Stimulated activated CD8-positive, alpha-beta memory T cell treated with anti-CD3 and anti-CD28 coated beads, Interleukin-7, amount 100 ng/mL, for 24 hours (primary cell): ENCODE results near the gene KRTAP10-11.
"Not testable (repeated sequence)": the region's sequence is repeated elsewhere in the genome, so short reads cannot be mapped to it uniquely, and the experiment has no call there.

ENCODE experiments used
- DNase-seq: peaks from one replicate; pipeline ENCODE4 v3.0.0-alpha.2; 2020; ENCODE audit warnings: low read depth

Gene KRTAP10-11

GRCh38 chr21:44664691-44665090 lies 18.5 kb downstream of the KRTAP10-11 start:
- DNase-seq = no peak

- DNase-seq = no peak
Observed at GRCh38 chr21:44666401-44667320, 20.4 kb downstream of the KRTAP10-11 start, which contains the start of gene KRTAP12-2. Gene KRTAP12-2 (minus strand): TSS chr21:44666927. CDS start chr21:44666886, 41 bp downstream.

GRCh38 chr21:44667612-44668011 lies 21.4 kb downstream of the KRTAP10-11 start:
- DNase-seq = no peak

DNA sequence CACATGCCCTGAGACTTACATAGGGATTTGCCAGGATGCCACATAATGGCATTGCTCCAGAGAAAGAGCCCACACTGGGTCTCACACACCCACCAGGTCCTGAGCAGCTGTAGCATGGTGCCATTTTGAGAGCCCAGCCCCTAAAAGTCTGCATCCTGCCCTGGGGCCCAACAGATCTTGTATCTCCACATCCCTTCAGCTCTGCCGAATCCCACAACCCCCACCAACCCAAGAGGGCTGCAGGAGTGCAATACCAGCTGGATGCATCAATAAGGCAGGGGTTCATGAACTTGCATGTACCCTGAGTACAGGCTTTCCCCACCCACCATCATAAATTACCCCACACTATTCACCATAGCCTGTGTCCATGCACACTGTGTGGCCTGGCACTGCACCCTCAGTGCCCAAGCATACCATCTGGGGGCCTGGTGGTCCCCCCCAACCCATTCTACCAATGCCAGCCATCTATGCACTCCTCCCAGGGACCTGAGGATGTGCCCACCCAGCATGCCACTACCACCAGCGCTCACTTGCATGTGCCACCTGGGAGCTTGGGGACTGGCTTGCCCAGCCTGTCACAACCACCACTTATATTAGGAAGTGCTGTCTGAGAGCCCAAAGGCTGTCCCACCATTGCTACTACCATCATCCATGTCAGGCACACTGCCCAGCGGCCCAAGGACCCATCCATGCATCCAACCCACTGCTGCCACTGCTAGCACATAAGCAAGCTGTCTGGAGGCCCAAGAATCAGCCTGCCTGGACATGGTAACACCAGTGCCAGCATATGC lies 24.6 kb downstream of the KRTAP10-11 start:
- DNase-seq = no peak

DNA sequence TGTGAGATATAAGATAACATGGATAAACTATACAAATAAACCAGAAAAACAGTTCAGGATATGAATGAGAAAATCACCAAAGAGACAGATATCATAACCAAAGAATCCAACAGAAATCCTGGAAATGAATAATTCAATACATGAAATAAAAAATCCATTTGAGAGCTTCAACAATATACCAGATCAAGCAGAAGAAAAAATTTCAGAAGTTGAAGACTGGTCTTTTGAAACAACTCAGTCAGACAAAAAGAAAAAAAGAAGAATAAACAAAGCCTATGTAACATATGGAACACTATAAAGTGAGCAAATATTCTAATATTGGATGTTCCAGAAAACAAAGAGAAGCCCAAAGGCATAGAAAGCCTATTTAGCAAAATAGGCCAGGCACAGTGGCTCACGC lies 25.7 kb downstream of the KRTAP10-11 start:
- no peak for DNase-seq

DNA sequence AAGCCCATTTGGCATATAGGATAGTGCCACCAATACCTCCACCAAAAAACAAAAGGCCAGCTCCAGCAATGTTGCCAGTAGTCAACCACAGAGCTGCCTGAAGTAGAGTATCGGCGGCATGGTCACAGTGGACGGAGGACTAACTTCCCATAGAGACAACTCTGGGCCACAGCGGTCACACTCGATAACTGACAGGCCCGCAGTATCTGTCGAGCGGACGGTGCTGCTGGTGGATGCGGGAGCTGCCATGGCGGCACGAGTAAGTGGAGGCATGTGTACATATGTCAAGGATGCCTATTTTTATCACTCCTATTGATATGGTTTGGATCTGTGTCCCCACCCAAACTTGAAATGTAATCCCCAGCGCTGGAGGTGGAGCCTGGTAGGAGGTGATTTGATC lies 31.7 kb downstream of the KRTAP10-11 start:
- DNase-seq = no peak

- DNase-seq = no peak
Observed at GRCh38 chr21:44681152-44681551, 34.9 kb downstream of the KRTAP10-11 start.

GRCh38 chr21:44681861-44682579 lies 35.8 kb downstream of the KRTAP10-11 start, which contains the start of gene KRTAP12-1:
Gene KRTAP12-1 (minus strand): TSS chr21:44682163. CDS start chr21:44682123, 40 bp downstream.
- DNase-seq = no peak

- no peak for DNase-seq
Observed at GRCh38 chr21:44682580-44683151, 36.5 kb downstream of the KRTAP10-11 start.

DNA sequence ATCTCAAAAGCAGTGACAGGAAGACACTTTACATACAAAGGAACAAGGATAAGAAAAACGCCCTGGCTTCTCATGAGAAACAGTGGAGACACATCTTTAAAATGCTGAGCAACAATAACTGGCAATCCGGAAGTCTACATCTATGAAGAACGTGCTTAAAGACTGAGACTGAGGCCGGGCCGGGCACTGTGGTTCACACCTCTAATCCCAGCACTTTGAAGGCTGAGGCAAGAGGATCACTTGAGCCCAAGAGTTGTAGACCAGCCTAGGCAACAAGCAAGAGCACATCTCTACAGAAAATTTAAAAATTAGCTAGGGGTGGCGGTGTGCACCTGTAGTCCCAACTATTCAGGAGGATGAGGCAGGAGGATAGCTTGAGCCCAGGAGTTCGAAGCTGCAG lies 37.9 kb downstream of the KRTAP10-11 start:
- DNase-seq = no peak

- DNase-seq = no peak
Observed at GRCh38 chr21:44684483-44684882, 38.3 kb downstream of the KRTAP10-11 start.

GRCh38 chr21:44685050-44685449 lies 38.8 kb downstream of the KRTAP10-11 start:
- not testable (repeated sequence) for DNase-seq

- no peak for DNase-seq
Observed at GRCh38 chr21:44686000-44686781, 40.0 kb downstream of the KRTAP10-11 start.

- no peak for DNase-seq
Observed at GRCh38 chr21:44686843-44687561, 40.8 kb downstream of the KRTAP10-11 start.

DNA sequence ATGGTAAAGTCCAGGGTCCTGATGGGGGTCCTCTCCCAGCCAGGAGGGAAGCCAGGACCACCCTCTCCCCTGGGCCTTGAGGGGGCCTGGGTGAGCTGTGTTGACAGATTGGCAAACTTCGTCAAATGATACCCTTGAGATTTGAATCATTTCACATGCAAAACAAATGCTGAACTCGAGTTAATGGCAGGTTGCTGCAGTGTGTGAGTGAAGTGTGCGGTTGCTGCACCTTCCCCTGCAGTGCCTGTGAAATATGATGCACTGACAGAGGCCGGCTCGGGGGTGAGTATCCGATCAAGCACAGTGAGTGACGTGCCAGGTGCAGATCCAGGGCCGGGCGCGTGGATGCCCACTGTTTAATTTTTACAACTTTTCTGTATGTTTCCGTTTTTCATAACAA lies 41.5 kb downstream of the KRTAP10-11 start:
- DNase-seq = no peak

DNA sequence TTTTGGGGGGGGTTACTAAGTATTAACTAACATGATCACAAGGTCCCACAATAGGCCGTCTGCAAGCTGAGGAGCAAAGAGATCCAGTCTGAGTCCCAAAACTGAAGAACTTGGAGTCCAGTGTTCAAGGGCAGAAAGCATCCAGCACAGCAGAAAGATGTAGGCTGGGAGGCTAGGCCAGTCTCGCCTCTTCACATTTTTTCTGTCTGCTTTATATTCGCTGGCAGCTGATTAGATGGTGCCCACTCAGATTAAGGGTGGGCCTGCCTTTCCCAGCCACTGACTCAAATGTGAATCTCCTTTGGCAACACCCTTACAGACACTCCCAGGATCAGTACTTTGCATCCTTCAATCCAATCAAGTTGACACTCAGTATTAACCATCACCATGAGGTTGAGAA lies 43.5 kb downstream of the KRTAP10-11 start:
- DNase-seq = not testable (repeated sequence)

- DNase-seq = no peak
Observed at GRCh38 chr21:44691686-44692085, 45.5 kb downstream of the KRTAP10-11 start.

- no peak for DNase-seq
Observed at GRCh38 chr21:44692798-44693512, 46.7 kb downstream of the KRTAP10-11 start.

- no peak for DNase-seq
Observed at GRCh38 chr21:44694776-44695175, 48.6 kb downstream of the KRTAP10-11 start.

- DNase-seq = no peak
Observed at GRCh38 chr21:44695184-44695583, 49.0 kb downstream of the KRTAP10-11 start.
